ENCODE measurements around the gene SLC22A8.
"Not testable (repeated sequence)": the region's sequence is repeated elsewhere in the genome, so short reads cannot be mapped to it uniquely, and the experiment has no call there.

SLC22A8 gene

DNA sequence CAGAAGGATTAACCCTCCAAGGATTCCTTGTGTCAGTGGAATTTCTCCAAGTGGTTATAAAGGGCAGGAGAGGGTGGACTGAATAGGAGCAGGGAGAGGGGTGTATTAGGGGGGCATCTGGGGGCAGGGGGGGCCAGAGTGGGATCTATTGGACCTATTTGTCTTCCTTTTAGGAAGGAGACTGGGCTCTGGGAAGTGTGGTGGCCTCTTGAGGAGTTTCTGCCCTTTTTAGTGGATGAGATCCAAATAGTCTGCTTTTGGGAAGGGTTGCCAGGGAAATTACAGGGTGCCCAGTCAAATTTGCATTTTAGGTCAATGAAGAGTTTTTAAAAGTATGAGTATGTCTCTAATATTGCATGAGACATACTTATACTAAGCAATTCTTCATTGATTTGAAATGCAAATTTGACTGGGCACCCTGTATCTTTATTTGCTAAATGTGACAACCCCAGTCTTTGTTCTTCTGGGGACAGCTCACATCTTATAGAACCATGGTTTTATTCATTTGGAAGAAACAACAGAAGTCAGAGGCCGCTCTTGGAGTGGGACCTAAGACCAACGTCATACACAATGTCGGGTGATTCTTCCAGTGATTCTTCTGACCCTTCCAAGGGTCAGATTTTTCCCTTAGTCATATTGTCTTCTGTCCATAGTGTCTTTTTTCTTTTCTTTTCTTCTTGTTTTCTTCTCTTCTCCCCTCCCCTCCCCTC, 30.4 kb downstream of the SLC22A8 start:
- no peak for DNase-seq (ENCODE audit: low read depth)

DNA sequence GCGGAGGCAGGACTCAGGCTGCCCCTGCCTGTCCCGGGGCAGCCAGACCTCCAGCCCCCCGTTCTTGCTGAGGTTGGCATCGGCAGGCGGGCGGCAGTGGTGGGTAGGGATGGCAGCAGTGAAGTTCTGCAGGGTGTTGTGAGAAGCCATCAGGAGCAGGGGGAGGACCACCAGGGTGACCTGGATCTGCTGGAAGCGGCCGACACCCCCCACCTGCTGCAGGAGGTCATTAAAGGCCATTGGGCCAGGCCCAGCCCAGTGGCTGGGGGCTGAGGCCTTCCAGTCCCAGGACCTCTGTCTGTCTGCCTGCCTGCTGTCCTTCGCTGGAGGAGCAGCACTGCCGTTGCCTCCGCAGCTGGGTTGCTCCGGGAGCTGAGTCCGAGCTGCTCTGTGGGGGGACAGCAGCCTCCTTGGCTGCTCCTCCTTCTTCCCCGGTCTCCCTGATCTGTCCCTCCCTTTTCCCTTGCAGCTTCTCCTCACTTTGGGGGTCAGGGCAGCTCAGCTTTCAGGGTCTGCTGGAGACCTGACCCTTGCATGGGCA, 31.1 kb downstream of the SLC22A8 start, which contains the start of gene SLC22A6:
Gene SLC22A6 (minus strand): TSS at position 517 of the 541 bp plus-strand sequence. CDS start 277 bp downstream, at position 240.
- no peak for DNase-seq (ENCODE audit: low read depth)

DNA sequence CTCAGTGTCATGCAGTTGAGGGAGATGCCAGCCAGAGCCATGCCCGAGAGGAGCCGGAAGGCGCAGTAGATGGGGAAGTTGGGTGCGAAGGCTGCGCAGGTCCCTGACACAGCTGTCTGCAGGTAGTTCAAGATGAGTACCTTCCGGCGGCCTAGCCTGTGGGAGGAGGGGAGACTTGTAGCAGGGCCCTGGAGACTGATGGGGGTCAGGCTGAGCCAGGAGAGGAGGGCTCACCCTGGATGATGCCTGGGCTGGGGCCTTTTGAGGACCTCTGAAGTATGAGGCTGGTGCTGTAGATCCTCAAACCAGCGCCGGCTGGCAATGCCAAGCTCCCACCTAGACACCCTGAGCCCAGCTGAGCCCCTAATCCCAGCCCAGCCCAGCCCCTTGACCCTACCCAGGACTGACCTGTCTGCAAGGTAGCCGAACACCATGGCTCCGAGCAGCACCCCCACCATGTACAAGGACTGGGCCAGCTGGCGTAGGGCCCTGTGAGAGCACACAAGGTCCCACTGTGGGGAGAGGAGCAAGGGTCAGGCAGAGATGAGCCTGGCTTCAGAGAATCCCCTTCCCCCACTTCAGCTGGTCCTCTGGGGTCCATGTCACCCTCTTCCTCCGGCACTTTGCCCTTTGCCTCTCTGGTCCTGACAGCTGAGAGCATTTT, 32.0 kb downstream of the SLC22A8 start:
- DNase-seq (ENCODE audit: low read depth) = no peak

DNA sequence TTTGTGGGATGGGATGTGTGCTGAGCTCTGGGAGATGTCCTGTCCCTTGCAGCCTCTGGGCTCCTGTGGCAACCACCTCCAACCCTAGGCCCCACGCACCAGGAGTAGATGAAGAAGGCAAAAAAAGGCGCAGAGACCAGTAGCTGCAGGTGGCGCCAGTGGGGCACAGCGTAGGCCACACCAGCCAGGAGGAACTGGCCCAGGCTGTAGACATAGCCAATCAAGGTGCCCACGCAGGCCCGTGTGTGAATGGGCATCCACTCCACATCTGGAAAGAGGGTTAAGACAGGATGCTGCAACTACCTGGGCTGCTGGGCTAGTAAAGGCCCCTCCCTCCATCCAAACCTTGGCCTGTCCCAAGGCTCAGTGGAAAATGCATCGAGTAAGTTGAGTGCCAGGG, 33.9 kb downstream of the SLC22A8 start:
- DNase-seq (ENCODE audit: low read depth) = no peak

DNA sequence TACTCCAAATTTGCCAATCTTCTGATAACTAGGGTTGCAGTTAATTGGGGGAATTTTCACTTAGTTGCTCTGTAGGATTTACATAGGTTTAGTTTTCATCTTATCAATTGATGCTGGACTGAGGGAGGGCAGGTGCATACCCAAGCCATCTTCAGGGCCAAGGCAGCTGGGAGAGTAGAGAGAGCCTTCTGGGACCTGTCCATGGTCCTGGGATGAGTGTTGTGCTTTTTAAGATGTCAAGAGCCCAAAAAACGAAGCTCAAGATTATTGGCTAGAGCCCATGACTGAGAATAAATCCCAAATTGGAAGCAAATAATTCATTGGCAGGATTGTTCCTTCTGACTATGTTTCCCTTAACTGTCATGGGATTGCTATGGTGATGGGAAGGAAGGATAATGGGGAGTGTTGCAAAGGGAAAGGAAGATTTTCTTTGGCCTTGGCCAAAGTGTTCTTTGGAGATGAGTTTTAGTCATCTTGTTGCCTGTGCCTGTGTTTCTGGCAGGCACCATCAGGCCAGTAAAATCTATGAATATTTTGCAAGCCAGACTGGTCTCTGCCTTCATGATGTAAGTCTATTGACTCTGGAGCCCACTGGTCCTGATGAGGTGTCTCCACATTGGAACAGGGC, 35.4 kb downstream of the SLC22A8 start:
- no peak for DNase-seq (ENCODE audit: low read depth)

DNA sequence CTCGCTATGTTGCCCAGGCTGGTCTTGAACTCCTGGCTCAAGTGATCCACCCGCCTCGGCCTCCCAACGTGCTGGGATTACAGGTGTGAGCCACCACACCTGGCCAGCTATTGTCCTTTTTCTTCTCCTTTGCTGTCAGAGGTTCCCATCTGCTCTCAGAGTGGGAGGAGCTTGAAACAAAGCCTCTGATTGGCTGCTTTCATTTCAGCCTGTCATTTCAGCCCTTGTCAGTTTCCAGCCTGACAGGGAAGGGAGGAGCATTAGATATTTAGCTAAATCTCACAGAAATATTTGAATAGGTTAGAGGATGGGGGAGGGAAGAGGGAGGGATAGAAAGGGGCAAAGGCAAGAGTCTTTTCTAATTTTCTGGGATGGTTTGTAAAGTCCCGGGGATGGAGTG, 39.5 kb downstream of the SLC22A8 start:
- DNase-seq (ENCODE audit: low read depth) = no peak

DNA sequence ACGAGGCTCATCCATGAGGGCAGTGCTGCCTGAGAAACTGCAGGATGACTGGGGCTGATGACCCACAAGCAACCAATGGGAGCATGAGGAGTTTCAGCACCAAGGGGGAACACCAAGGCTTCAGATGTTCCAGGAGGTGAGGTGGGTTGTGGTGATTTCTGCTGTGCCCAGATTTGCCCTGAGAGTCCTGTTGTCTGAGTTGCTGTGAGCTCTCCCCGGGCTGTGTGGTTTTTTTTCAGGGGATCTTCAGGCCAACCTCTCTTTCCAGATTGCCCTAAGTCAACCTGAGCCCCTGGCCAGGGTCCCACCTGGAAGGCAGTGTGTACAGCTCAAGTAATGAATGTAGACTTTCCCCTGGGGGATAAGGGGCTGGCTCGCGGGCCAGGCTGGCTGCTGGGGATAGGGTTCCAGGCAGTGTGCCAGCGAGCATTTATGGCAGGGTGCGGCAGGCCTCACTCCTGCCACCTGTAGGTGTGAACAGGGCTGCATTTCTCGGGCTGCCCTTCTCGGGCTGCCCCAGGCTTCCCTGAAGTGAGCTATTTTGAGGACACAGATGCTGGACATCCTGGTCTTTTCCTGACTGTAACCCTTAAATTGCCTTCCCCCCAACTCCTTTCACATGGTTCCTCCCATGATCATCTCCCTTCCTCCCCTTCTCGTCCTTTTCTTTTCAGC, 40.7 kb downstream of the SLC22A8 start:
- no peak for DNase-seq (ENCODE audit: low read depth)

DNA sequence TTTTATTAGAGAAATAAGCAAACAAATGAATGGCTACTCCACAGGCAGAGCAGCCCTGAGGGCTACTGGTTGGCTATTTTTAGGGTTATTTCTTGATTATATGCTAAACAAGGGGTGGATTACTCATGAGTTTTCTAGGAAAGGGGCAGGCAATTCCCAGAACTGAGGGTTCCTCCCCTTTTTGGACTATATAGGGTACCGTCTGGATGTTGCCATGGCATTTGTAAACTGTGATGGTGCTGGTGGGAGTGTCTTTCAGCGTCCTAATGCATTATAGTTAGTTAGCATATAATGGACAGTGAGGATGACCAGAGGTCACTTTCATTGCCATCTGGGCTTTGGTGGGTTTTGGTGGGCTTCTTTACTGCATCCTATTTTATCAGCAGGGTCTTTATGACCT, 50.1 kb downstream of the SLC22A8 start:
- DNase-seq (ENCODE audit: low read depth) = no peak

DNA sequence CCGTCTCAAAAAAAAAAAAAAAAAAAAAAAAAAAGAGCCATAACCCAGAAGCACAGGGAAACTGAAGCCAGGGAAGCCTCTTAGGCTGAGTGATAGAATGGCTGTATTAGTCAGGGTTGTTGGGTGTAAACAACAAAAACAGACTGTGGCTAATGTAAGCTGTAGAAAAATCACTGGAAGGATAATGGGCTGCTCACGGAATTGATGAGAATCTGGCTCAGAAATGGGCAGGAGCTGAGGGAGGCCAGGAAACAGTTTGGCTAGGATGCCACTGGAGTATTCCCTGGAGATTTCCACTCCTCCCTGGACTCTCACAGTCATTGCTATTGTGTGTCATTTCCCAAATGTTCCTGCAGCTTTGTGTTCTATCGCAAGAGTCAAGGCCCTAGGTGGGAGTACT, 53.2 kb downstream of the SLC22A8 start:
- no peak for DNase-seq (ENCODE audit: low read depth)

DNA sequence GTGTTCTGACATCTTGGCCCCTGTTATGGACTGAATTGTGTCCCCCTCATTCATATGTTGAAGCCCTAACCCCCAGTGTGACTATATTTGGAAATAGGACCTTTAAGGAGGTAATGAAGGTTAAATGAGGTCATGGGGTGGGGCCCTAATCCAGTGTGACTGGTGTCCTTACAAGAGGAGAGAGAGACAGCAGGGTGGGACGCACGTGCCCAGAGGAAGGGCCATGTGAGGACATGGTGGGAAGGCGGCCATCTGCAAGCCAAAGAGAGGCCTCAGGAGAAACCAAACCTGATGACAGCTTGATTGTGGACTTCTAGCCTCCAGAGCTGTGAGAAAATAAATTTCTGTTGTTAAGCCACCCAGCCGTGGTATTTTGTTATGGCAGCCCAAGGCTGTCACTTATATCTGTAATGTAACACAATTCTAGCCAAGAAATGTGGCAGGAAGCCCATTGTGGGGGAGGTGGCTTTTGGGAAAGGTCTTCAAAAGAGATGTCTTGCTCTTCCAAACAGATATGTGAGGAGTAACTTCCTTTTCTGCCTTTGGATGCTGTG, 54.5 kb downstream of the SLC22A8 start:
- DNase-seq (ENCODE audit: low read depth) = no peak

DNA sequence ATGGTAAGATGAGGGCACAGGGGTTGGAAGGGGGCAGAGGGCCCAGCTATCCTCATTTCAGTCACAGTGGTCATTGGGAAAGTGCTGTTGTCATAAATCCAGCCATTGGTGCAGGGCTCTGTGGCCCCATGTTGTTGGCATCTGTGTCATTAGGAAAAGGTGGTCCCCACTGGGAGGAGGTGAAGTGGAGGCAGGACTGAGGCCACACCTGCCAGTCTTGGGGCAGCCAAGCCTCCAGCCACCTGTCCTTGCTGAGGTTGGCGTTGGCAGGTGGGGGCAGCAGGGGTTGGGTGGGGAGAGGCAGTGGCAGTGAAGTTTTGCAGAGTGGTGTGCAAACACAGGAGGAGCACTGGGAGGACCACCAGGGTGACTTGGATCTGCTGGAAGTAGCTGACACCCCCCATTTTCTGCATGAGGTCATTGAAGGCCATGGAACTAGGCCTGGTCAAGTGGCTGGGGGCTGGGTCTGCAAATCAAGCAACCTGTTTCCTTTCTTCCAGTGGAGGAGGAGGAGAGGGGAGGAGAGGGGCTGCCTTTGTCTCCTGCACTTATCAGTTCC, 56.1 kb downstream of the SLC22A8 start:
- DNase-seq (ENCODE audit: low read depth) = no peak

DNA sequence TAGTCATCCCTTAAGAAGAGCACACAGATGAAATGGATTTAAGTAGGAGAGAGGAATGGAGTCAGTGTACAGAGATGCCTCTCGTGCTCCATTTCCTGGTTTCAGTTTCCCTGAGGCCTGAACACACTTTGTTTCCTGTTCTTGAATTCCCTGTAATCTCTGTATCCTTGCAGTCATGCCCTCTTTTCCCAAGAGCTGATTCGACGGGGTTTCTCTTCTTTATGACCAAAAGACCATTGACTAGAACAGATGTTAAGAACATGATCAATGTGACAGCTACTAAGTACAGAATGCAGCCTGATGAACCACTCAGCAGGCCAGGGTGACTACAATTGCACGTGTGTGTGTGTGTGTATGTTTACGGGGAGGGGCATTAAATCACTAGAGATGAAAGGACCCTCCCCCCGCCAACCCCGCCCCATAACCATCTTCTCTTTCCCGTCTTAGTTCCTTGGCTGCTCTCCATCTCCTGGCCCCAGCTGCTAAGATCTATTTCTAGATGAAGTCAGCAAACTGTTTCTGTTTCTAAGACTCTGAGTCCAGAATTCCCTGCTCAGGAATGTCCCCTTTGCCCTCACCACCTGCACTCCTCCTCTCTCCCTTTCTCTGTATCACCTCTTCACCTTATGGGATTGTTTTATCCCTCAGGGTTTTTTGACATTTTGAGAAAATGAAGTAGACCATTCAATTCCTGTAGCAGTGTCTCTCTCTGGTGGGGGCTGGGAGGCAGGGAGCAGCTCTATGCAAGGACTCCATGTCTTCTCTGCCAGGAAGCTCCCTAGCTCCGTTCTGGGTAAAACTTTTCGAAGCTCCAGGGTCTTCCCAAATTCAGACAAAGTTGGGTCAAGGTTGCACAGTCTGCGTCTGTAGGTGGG, 56.9 kb downstream of the SLC22A8 start:
- no peak for DNase-seq (ENCODE audit: low read depth)

DNA sequence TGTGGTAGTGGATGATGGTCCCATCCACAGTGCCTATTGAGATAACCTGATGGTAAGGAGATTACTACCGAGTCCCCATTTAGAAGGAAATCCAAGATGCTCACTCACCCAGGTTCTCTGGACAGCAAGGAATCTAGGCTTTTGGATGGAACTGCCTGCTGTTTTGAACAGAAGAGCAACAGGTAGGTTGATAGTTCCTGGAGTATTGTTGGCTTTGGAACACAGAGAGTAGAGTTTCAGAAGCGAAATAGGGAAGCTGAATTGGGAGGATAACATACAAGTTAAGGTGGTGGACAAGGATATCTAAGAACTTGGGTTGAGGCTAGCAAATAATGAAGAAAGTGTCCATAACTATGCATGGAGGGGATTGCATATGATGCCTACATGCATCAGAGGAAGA, 58.5 kb downstream of the SLC22A8 start:
- DNase-seq (ENCODE audit: low read depth) = no peak

DNA sequence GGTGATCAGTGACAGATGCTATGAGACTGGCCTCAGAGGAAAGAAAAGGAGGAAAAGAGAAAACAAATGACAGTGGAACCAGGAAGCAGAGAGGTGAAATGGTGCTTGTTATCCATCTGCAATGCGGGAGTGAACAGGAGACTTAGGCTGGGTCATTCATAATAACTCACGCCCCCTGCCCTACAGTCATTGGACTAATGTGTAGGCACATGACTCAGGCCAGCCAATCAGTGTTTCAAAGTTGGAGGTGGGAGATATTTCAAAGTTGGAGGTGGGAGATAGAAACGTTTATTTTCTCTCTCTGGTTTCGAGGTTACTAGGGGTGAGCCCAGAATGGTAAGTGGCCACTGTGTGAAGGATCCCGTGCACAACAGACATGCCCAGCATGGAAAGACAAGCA, 61.2 kb downstream of the SLC22A8 start:
- no peak for DNase-seq (ENCODE audit: low read depth)

DNA sequence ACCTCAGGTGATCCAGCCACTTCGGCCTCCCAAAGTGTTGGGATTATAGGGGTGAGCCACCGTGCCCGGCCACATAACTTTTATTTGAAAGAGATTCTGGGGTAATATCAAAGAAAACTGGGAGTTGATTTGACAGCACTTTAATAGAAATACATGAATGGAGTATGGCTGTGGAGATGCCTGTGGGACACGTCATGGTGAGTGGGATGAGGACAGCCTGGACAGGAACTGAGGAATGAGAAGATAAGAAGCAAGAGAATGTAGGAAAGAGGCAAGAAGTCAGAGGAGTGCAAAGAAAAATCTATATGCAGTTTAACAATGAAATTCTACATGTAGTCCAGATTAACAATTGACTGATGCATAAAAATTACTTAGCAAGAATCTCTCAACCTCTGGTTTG, 61.8 kb downstream of the SLC22A8 start:
- DNase-seq (ENCODE audit: low read depth) = no peak

DNA sequence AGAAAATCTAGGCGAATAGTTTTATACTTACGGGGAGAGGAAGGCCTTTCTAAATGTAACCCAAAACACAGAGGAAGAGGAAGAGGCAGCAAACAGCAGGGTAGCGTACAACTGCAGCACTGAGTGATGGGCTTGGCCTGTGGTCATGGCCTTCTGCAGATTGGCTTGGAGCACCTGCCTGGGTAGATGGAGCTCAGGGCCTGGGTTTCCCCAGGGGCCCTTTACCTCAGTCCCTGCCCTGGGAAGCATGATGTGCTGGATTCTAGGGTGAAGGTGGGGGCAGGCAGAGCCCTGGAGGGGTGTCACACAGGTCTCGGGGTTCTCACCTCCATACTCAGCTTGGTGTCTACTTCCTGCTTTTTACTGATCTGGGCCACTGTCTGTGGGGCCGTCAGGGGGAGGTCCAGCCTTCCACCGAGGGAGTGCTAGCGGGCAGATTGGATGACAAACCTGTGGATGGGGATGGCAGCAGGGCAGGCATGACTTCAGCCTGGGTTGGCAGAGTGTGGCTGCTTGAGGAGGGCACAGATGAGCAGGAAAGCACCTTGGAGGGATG, 66.8 kb downstream of the SLC22A8 start:
- DNase-seq (ENCODE audit: low read depth) = no peak

DNA sequence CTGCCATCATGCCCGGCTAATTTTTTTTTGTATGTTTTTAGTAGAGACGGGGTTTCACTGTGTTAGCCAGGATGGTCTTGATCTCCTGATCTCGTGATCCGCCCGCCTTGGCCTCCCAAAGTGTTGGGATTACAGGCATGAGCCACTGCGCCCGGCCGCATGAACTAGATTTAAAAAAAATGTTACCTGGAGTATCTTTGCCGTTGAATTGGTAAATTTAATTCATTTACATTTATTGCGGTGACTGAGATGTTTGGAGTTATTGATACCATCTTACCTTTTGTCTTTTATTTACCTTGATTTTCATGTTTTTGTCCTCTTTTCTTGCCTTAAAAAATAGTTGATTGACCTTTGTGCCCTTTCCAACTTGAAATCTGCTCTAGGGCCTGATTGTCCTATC, 70.1 kb downstream of the SLC22A8 start:
- not testable (repeated sequence) for DNase-seq (ENCODE audit: low read depth)

Measured in stimulated activated CD8-positive, alpha-beta memory T cell treated with anti-CD3 and anti-CD28 coated beads, Interleukin-15, amount 100 ng/mL, for 24 hours (primary cell).